SK-N-MC (cell line): ENCODE data around the gene RGP1.

Experiments
- EZH2 ChIP-seq: fragments of 200-600 bp; sonication (generic); IDR thresholded peaks from one replicate; pipeline ENCODE4 v1.6.1; 2017; ENCODE audit warnings: antibody characterized with exemption
- FOXP2 ChIP-seq: optimal IDR thresholded peaks from 2 replicates; pipeline ENCODE3; 2011; ENCODE audit warnings: mild to moderate bottlenecking, moderate library complexity; ENCODE audit not compliant: insufficient read depth; ENCODE audit errors: extremely low read length, control extremely low read depth
- POLR2AphosphoS5 ChIP-seq: IDR thresholded peaks from 2 replicates; pipeline ENCODE4 v1.6.1; 2012; ENCODE audit warnings: mild to moderate bottlenecking, low read depth, low read length, borderline replicate concordance

DNA sequence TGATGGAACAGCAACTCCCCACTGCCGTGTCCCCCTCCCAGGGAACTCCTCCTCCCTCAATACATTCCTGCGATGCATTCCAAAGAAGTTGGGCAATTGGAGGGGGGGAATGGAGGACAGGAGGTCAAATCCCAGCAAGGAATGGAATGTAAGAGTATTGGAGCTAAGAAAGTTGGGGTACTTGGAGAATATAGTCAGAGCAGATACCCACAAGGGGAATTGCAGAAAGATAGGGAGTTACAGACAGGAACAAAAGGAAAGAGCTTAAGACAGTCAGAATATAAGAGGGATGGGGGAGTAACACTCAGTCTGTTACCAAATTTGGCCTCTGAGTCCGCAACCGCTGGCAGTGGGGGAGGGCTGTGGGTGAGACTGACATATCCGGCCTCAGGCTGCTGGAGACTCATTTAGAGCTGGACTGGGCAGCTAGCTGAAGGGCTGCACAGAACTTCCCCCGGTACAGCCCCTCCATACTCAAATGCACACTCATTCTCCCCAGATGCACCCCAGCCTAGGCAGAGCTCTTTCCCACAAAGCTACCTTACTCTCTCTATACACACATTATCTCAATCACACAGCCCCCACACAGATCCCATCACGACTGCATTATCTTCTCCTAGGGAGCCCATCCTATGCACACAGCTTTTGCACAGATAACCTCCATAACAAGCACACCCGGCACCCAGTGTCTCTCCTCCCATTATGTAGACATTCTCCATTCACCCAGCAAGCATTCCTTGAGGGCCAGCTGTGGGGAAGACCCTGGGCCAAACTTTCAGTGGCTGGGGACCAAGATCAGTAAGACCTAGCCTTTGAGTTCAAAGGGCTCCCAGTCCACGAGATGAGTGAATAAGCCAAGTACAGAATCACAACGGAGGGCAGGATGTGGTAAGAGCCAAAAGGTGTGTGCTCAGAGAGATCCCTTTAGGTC is 20.8 kb upstream of the RGP1 start:
- TF ChIP-seq EZH2 (no peak), POLR2AphosphoS5 (no peak), FOXP2 (no peak)
